Caki2 (cell line): ENCODE measurements around the gene ZNF714. TPM values are rescaled to one million over a fixed set of nuclear protein-coding genes. Genes with fewer than 3 reads are reported as not detected.
A peak's percentile ranks its signal among the peaks of the same experiment; 100 is the strongest.
"Not testable (repeated sequence)": the region's sequence is repeated elsewhere in the genome, so short reads cannot be mapped to it uniquely, and the experiment has no call there.

Source experiments
- DNase-seq: peaks from one replicate; pipeline ENCODE4 v3.0.0-alpha.2; 2015; ENCODE audit warnings: low read depth
- in situ Hi-C: cut with HindIII; loops from 2 replicates; pipeline ENCODE4 v1.10.0; 2016; ENCODE audit warnings: low sequenced_read_pairs, low pct_unique_long_range_greater_than_20kb, mixed read lengths
- total RNA-seq: library from RNA; depleted of rRNA; stranded (reverse); fragments of >200 nt; shearing (Covaris generic); gene quantifications from 2 replicates; pipeline ENCODE4 v1.2.3, GENCODE V29; 2014; ENCODE audit warnings: low replicate concordance

ZNF714 gene
- total RNA-seq, 1 experiment from 2014 or later: 13.5 TPM

GRCh38 chr19:21127001-21127400, 45.0 kb downstream of the ZNF714 start:
- in situ Hi-C loops: no loop called here
- no peak for DNase-seq

GRCh38 chr19:21127898-21128297, 45.9 kb downstream of the ZNF714 start:
- in situ Hi-C loops: no loop called here

GRCh38 chr19:21128901-21129698, 47.1 kb downstream of the ZNF714 start:
- no peak for DNase-seq
- in situ Hi-C loops: no loop called here

More at GRCh38 chr19:21127898-21128297, 45.9 kb downstream of the ZNF714 start:
- no peak for DNase-seq

- in situ Hi-C loops: no loop called here
- DNase-seq: no peak
Measured at GRCh38 chr19:21130097-21130775, 48.2 kb downstream of the ZNF714 start.

GRCh38 chr19:21133633-21134032, 51.6 kb downstream of the ZNF714 start:
- in situ Hi-C loops: no loop called here

GRCh38 chr19:21134934-21135366, 52.9 kb downstream of the ZNF714 start:
- in situ Hi-C loops: no loop called here
- DNase-seq: no peak

More at GRCh38 chr19:21133633-21134032, 51.6 kb downstream of the ZNF714 start:
- no peak for DNase-seq

GRCh38 chr19:21135433-21135832, 53.4 kb downstream of the ZNF714 start:
- in situ Hi-C loops: no loop called here
- no peak for DNase-seq

- in situ Hi-C loops: no loop called here
- DNase-seq: no peak
Measured at GRCh38 chr19:21138130-21138529, 56.1 kb downstream of the ZNF714 start.

GRCh38 chr19:21141006-21141405, 59.0 kb downstream of the ZNF714 start:
- in situ Hi-C loops: loop anchor here (10.0 kb wide), 1 partner anchor 56 kb away; the partner anchor contains the start of gene ZNF714
- DNase-seq: not testable (repeated sequence)

- in situ Hi-C loops: loop anchor here (10.0 kb wide), 1 partner anchor 57 kb away; the partner anchor contains the start of gene ZNF714
Measured at GRCh38 chr19:21141787-21142464, 59.9 kb downstream of the ZNF714 start, which contains the start of gene ZNF431. ZNF431 (plus strand) TSS chr19:21142040; CDS start chr19:21142184, 144 bp downstream.

GRCh38 chr19:21143428-21143827, 61.4 kb downstream of the ZNF714 start:
- in situ Hi-C loops: loop anchor here (10.0 kb wide), 1 partner anchor 59 kb away; the partner anchor contains the start of gene ZNF714
- no peak for DNase-seq

More at GRCh38 chr19:21141787-21142464, 59.9 kb downstream of the ZNF714 start, which contains the start of gene ZNF431:
- peak; percentile 89 for DNase-seq

GRCh38 chr19:21143854-21144253, 61.9 kb downstream of the ZNF714 start:
- in situ Hi-C loops: loop anchor here (10.0 kb wide), 1 partner anchor 59 kb away; the partner anchor contains the start of gene ZNF714
- no peak for DNase-seq

GRCh38 chr19:21147540-21147939, 65.5 kb downstream of the ZNF714 start:
- in situ Hi-C loops: loop anchor here (10.0 kb wide), 1 partner anchor 63 kb away; the partner anchor contains the start of gene ZNF714
- no peak for DNase-seq

GRCh38 chr19:21148681-21149080, 66.7 kb downstream of the ZNF714 start:
- in situ Hi-C loops: loop anchor here (10.0 kb wide), 1 partner anchor 64 kb away; the partner anchor contains the start of gene ZNF714
- DNase-seq: no peak

GRCh38 chr19:21149877-21150276, 67.9 kb downstream of the ZNF714 start:
- in situ Hi-C loops: loop anchor here (10.0 kb wide), 1 partner anchor 65 kb away; the partner anchor contains the start of gene ZNF714

GRCh38 chr19:21151460-21151859, 69.5 kb downstream of the ZNF714 start:
- in situ Hi-C loops: no loop called here
- no peak for DNase-seq

More at GRCh38 chr19:21149877-21150276, 67.9 kb downstream of the ZNF714 start:
- DNase-seq: no peak

GRCh38 chr19:21158523-21159135, 76.6 kb downstream of the ZNF714 start:
- DNase-seq: no peak
- in situ Hi-C loops: no loop called here

- no peak for DNase-seq
- in situ Hi-C loops: no loop called here
Measured at GRCh38 chr19:21164541-21164940, 82.5 kb downstream of the ZNF714 start.
